Measurements from ENCODE around the gene MMGT1.
A peak's percentile ranks its signal among the peaks of the same experiment; 100 is the strongest.

MMGT1 gene

DNA sequence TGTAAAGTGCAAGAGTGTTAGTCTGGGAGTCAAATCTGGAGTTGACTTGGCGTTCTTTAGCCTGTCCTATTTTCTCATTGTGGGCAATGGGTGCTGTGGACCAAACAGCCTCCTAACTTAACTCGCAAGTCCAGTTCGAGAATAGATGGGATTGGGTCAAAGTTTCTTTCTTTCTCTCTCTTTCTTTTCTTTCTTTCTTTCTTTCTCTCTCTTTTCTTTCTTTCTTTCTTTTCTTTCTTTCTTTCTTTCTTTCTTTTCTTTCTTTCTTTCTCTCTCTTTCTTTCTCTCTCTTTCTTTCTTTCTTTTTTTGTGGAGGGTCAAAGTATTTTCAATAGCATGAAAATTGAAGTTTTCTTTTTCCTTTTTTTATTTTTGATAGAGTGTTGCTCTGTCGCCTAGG lies 14.5 kb upstream of the MMGT1 start:
- no peaks in the 10 kb centered on the region for H3K9me2 ChIP-seq (ENCODE audit: low read depth, low read length)
- peaks cover 3% of the 10 kb centered on the region; the same call in 1 of the 2 replicates for H3K79me2 ChIP-seq (ENCODE audit: insufficient read depth, low read length)
- TF ChIP-seq EZH2 (IDR thresholded peaks at IDR 0.05; ENCODE audit: borderline replicate concordance, low read length), result no peak
- TF ChIP-seq, protein P1, sequence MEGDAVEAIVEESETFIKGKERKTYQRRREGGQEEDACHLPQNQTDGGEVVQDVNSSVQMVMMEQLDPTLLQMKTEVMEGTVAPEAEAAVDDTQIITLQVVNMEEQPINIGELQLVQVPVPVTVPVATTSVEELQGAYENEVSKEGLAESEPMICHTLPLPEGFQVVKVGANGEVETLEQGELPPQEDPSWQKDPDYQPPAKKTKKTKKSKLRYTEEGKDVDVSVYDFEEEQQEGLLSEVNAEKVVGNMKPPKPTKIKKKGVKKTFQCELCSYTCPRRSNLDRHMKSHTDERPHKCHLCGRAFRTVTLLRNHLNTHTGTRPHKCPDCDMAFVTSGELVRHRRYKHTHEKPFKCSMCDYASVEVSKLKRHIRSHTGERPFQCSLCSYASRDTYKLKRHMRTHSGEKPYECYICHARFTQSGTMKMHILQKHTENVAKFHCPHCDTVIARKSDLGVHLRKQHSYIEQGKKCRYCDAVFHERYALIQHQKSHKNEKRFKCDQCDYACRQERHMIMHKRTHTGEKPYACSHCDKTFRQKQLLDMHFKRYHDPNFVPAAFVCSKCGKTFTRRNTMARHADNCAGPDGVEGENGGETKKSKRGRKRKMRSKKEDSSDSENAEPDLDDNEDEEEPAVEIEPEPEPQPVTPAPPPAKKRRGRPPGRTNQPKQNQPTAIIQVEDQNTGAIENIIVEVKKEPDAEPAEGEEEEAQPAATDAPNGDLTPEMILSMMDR (IDR thresholded peaks at IDR 0.05; ENCODE audit: low read length), result no peak
- no peaks in the 10 kb centered on the region for H3K36me3 ChIP-seq (ENCODE audit: insufficient read depth, low read length)
- no peak overlapping the region for H3K4me3 ChIP-seq (ENCODE audit: low read depth, low read length, poor library complexity, severe bottlenecking)
- H3K4me1 ChIP-seq (ENCODE audit: insufficient read depth, low read length, severe bottlenecking), result peaks cover 24% of the 10 kb centered on the region
- no peaks in the 10 kb centered on the region for H3K9me3 ChIP-seq (ENCODE audit: low read length)
- no peaks in the 10 kb centered on the region for H4K20me1 ChIP-seq (ENCODE audit: insufficient read depth, low read length)
- H3K9ac ChIP-seq (ENCODE audit: low read length), result no peak overlapping the region
- H3K27ac ChIP-seq (ENCODE audit: low read depth, low read length, poor library complexity, severe bottlenecking), result no peak overlapping the region
- H2AFZ ChIP-seq (ENCODE audit: low read length), result no peak overlapping the region
- no peaks in the 10 kb centered on the region for H3K27me3 ChIP-seq (ENCODE audit: insufficient read depth, low read length)
- no peak overlapping the region for H3K4me2 ChIP-seq (ENCODE audit: low read length)
- no peaks in the 10 kb centered on the region for H3F3A ChIP-seq (ENCODE audit: insufficient read depth, low read length)

DNA sequence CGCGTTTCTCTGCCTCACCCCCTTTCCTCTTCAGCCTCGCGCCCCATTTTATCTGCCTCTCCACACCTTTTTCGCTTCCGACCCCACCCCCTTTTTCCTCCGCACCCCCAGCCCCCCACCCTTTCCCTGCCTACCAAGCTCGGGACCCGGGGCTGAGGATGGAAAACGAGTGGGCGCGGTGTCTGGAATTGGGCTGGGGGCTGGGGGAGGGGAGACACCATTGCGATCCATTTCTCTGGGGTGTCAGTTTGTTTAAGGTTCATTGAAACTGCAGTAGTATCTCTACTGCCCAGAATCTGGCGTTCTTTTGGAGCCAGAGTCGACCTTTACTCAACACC lies 12.2 kb upstream of the MMGT1 start:
- H3K27me3 ChIP-seq (ENCODE audit: insufficient read depth, low read length), result no peaks in the 10 kb centered on the region
- H3K27ac ChIP-seq (ENCODE audit: low read depth, low read length, poor library complexity, severe bottlenecking), result peak overlapping the region; percentile 66
- peaks cover 24% of the 10 kb centered on the region for H3K4me1 ChIP-seq (ENCODE audit: insufficient read depth, low read length, severe bottlenecking)
- H3K4me2 ChIP-seq (ENCODE audit: low read length), result peak overlapping the region; percentile 95
- no peaks in the 10 kb centered on the region for H3K36me3 ChIP-seq (ENCODE audit: insufficient read depth, low read length)
- H3F3A ChIP-seq (ENCODE audit: insufficient read depth, low read length), result no peaks in the 10 kb centered on the region
- peak overlapping the region; percentile 94 for H3K4me3 ChIP-seq (ENCODE audit: low read depth, low read length, poor library complexity, severe bottlenecking)
- peaks cover 3% of the 10 kb centered on the region; the same call in 1 of the 2 replicates for H3K79me2 ChIP-seq (ENCODE audit: insufficient read depth, low read length)
- no peak overlapping the region for H2AFZ ChIP-seq (ENCODE audit: low read length)
- no peaks in the 10 kb centered on the region for H4K20me1 ChIP-seq (ENCODE audit: insufficient read depth, low read length)
- no peaks in the 10 kb centered on the region for H3K9me2 ChIP-seq (ENCODE audit: low read depth, low read length)
- no peaks in the 10 kb centered on the region for H3K9me3 ChIP-seq (ENCODE audit: low read length)
- peak overlapping the region; percentile 86 for H3K9ac ChIP-seq (ENCODE audit: low read length)
- TF ChIP-seq, protein P1 (IDR thresholded peaks at IDR 0.05; ENCODE audit: low read length), result no peak
- no peak for TF ChIP-seq EZH2 (IDR thresholded peaks at IDR 0.05; ENCODE audit: borderline replicate concordance, low read length)

DNA sequence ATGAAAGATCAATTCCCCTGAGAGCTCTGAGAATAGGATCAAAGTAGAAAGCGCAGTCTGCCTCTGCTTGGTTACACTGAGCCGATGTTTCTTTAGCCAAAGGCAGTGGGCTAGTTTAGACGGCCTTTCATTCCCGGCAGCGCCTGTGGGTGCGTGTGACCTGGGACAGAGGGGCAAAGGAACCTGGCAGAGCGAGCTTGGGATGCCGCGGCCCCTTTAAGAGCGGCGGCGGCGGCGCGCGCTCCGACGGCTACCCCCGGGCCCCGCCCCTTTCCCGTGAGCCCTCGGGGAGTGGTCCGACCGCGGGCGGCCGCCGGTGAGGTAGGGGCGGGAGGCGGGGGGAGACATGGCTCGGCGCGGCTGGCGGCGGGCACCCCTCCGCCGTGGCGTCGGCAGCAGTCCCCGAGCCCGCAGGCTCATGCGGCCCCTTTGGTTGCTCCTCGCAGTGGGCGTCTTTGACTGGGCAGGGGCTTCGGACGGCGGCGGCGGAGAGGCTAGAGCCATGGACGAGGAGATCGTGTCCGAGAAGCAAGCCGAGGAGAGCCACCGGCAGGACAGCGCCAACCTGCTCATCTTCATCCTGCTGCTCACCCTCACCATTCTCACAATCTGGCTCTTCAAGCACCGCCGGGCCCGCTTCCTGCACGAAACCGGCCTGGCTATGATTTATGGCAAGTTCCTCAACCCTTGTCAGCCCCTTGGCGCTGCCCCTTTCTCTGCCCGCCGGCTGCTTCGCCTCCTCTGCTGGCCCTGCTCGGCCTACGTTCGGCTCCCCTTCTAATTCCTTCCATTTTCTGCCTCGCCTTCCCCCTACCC lies 11.6 kb upstream of the MMGT1 start, which contains the start of gene SLC9A6:
SLC9A6 (plus strand) TSS at position 279 of the 816 bp plus-strand sequence; CDS start at position 503, 224 bp downstream.
- Histone ChIP-seq H3K27me3 (ENCODE audit: insufficient read depth, low read length) (no peaks in the 10 kb centered on the region), H3K79me2 (ENCODE audit: insufficient read depth, low read length) (peaks cover 3% of the 10 kb centered on the region; the same call in 1 of the 2 replicates), H3K4me1 (ENCODE audit: insufficient read depth, low read length, severe bottlenecking) (peaks cover 24% of the 10 kb centered on the region), H3K4me2 (ENCODE audit: low read length) (peak within 1 kb of the TSS; percentile 95), H3K9me2 (ENCODE audit: low read depth, low read length) (no peaks in the 10 kb centered on the region), H3K4me3 (ENCODE audit: low read depth, low read length, poor library complexity, severe bottlenecking) (peak within 1 kb of the TSS; percentile 94), H2AFZ (ENCODE audit: low read length) (peak within 1 kb of the TSS; percentile 74), H4K20me1 (ENCODE audit: insufficient read depth, low read length) (no peaks in the 10 kb centered on the region), H3K9ac (ENCODE audit: low read length) (peak within 1 kb of the TSS; percentile 86), H3K27ac (ENCODE audit: low read depth, low read length, poor library complexity, severe bottlenecking) (peak within 1 kb of the TSS; percentile 66), H3F3A (ENCODE audit: insufficient read depth, low read length) (no peaks in the 10 kb centered on the region), H3K9me3 (ENCODE audit: low read length) (no peaks in the 10 kb centered on the region), H3K36me3 (ENCODE audit: insufficient read depth, low read length) (no peaks in the 10 kb centered on the region)
- TF ChIP-seq, protein P1 (IDR thresholded peaks at IDR 0.05; ENCODE audit: low read length), result no peak
- TF ChIP-seq EZH2 (IDR thresholded peaks at IDR 0.05; ENCODE audit: borderline replicate concordance, low read length), result no peak

Measured in OCI-LY1 (cell line).